Epithelial cell of esophagus (primary cell): ENCODE results near the gene DGCR2.

Experiments
- DNase-seq: peaks from one replicate; pipeline ENCODE4 v3.0.0; 2010; ENCODE audit warnings: low read depth
- H3K4me3 ChIP-seq: 2 replicates; pipeline ENCODE4 v1.5.1; 2011; ENCODE audit warnings: mild to moderate bottlenecking, low read length, control low read depth
- TF ChIP-seq, protein P1 (sequence below): IDR thresholded peaks from 2 replicates; pipeline ENCODE4 v1.5.1; 2011; ENCODE audit warnings: low read depth, mild to moderate bottlenecking, low read length, control low read depth, inconsistent platforms; ENCODE audit not compliant: insufficient read depth; ENCODE audit errors: missing control alignments

DGCR2 gene

GRCh38 chr22:19142394-19142793, 20.2 kb upstream of the DGCR2 start:
- TF ChIP-seq, protein P1, sequence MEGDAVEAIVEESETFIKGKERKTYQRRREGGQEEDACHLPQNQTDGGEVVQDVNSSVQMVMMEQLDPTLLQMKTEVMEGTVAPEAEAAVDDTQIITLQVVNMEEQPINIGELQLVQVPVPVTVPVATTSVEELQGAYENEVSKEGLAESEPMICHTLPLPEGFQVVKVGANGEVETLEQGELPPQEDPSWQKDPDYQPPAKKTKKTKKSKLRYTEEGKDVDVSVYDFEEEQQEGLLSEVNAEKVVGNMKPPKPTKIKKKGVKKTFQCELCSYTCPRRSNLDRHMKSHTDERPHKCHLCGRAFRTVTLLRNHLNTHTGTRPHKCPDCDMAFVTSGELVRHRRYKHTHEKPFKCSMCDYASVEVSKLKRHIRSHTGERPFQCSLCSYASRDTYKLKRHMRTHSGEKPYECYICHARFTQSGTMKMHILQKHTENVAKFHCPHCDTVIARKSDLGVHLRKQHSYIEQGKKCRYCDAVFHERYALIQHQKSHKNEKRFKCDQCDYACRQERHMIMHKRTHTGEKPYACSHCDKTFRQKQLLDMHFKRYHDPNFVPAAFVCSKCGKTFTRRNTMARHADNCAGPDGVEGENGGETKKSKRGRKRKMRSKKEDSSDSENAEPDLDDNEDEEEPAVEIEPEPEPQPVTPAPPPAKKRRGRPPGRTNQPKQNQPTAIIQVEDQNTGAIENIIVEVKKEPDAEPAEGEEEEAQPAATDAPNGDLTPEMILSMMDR = no peak
- no peak for DNase-seq
- H3K4me3 ChIP-seq = no peak overlapping the region

DNA sequence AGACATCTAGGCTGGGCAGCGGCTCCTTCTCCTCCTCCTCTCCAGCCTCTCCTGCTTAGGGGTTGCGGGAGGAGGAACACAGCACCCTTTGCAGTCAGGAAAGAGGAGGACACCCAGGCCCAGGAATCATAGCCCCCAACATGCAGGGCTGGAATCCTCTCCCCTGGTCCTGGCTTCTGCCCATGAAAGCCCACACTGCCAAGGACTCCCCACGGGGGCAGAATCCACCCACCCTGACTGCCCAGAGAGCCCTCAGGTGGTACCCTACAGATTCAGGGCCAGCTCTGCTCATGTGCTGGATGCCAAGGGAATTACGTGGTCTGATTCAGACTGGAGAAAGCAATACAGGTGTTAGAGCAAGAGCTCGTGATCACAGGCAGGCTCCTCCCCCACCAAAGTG, 17.8 kb upstream of the DGCR2 start:
- DNase-seq = no peak
- TF ChIP-seq, protein P1 = no peak
- no peak overlapping the region for H3K4me3 ChIP-seq

DNA sequence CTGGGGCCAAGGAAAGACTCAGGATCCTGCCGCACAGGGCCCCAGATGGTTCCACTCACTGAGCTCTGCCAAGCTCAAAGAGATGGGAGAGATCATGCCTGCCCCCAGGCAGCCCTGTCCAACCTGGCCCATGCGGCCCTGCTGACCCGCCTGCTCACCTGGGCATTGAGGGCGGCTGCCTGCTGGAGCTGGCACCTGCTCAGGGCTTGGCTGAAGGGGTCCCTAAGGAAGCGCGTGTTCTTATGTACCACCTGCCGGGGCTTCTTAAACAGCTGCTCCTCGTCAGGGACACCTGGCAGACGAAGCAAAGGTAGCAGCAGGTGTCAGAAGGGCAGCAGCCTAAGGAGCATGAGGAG, 16.8 kb upstream of the DGCR2 start:
- no peak for DNase-seq
- no peak overlapping the region for H3K4me3 ChIP-seq
- TF ChIP-seq, protein P1 = no peak

DNA sequence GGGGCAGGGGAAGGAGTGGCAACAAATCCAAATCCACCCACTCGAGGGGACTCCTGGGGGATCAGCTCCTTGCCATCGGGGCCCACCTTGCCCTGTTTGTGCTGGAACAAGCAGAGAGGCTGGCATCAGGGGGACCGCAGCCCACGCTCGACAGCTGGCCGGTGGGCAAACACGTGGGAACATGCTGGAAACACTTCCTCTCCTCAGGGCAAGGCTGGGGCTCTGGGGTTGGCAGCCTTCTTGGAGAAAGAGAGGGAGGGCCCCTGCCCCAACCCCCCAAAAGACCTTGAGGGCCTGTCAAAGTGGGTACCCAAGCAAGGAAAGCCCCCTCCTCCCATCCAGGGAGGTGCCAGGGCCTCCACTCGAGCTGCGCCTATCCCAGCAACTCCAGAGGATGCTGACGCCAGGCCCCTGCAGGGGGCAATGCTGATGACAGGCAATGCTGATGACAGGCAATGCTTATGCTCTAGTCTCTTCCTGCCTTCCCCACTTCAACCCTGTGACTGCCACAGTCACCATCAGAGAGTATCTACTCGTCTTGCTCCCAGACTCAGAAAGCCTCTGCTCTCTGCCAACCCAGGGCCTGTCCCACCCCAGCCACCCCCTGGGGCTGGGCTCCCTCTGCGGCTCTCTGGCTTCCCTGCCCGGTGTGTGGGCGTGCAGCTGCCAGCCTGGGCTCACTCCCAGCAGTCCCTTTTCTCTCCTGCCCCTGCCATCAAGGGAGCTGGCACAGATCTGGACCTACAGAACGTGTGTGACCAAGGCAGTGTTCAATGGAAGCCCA, 16.2 kb upstream of the DGCR2 start:
- H3K4me3 ChIP-seq = no peak overlapping the region
- TF ChIP-seq, protein P1 = no peak
- DNase-seq = no peak

DNA sequence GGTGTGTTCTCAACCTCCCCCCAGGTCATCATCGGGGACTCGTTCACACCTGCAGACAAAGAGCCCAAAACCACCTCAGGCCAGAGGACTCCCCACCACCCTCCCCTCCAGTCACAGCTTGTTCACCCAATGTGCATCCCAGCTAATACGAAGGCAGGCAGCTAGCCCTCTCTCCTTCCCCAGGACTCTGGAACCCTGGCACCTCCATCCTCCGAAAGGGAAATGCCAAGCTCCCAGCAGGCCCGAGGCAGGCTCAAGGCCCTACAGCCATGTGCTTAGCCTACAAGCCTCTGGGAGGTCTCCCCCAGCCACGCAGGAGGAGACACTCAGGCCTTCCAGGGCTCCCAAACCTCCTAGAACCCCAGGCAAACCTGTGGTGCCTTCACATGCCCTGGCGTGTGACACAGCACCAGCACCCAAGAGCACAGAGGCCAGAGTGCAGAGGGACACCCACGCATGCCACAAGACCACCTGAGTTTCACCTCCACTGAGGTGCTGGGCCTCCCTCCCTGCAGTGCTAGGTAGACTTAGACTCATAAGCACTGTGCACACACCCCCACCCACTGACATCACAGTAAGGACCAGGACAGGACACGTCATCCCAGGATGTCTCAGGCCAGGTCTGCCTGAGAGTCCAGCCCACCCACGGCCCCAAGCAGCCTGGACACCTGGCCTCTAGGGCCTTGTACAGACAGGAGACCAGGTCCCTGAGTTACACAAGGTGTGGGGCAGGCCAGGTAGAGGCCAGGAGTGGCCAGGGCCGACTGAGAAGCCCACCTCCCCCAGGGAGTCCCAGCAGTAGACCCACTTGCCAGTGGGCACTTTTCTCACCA, 15.4 kb upstream of the DGCR2 start:
- no peak overlapping the region for H3K4me3 ChIP-seq
- DNase-seq = no peak
- TF ChIP-seq, protein P1 = no peak

- TF ChIP-seq, protein P1 = no peak
- DNase-seq = no peak
- no peak overlapping the region for H3K4me3 ChIP-seq
These were observed 14.7 kb upstream of the DGCR2 start for GRCh38 chr22:19136915-19137314.
